Adipocyte (in vitro differentiated cells): ENCODE results near the gene AP1G2.

Experiments
- DNase-seq: peaks from one replicate; pipeline ENCODE4 v3.0.0-alpha.2; 2015; ENCODE audit warnings: low read depth
- H3K27me3 ChIP-seq: replicated peaks from 2 replicates; pipeline ENCODE4 v1.7.0; 2013; ENCODE audit warnings: mild to moderate bottlenecking, low read length, moderate library complexity; ENCODE audit not compliant: control insufficient read depth, insufficient read depth
- H3K36me3 ChIP-seq: 2 replicates; pipeline ENCODE4 v1.7.0; 2013; ENCODE audit warnings: low read length, mild to moderate bottlenecking, moderate library complexity; ENCODE audit not compliant: control insufficient read depth, insufficient read depth, severe bottlenecking
- H3K4me1 ChIP-seq: 2 replicates; pipeline ENCODE4 v1.7.0; 2013; ENCODE audit warnings: mild to moderate bottlenecking, low read length, moderate library complexity; ENCODE audit not compliant: control insufficient read depth, insufficient read depth
- H3K4me3 ChIP-seq: 2 replicates; pipeline ENCODE4 v1.7.0; 2013; ENCODE audit warnings: mild to moderate bottlenecking, low read length, moderate library complexity
- H3K9ac ChIP-seq: 2 replicates; pipeline ENCODE4 v1.7.0; 2013; ENCODE audit warnings: mild to moderate bottlenecking, low read length, moderate library complexity
- H3K9me3 ChIP-seq: 2 replicates; pipeline ENCODE4 v1.7.0; 2013; ENCODE audit warnings: mild to moderate bottlenecking, low read length, moderate library complexity; ENCODE audit not compliant: control insufficient read depth

The AP1G2 gene

DNA sequence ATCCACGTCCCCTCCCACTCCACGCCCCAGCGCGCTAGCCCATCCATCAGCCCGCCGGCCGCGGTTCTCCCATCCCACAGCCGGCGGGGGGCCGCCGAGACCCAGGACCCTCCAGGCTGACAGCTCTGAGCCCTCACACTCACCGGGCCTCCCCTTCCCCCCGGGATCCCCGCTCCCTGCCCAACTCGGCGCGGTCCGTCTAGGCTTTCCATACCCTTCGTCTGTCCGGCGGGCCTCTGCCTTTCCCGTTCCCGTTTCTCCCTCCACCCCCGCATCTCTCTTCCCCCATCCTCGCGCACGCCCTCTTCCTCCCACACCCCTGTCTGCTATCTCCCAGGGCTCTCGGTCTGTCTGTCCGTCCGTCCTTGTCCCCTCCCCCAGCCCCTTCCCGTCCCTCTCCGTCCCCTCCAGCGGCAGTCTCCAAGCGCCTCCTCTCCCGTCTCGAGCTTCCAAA, 16.8 kb downstream of the AP1G2 start:
- Histone ChIP-seq H3K4me1 (peaks cover 31% of the 10 kb centered on the region), H3K9me3 (no peaks in the 10 kb centered on the region), H3K9ac (peak overlapping the region; percentile 83), H3K27me3 (no peaks in the 10 kb centered on the region), H3K4me3 (peak overlapping the region; percentile 86), H3K36me3 (no peaks in the 10 kb centered on the region)
- DNase-seq, result peak; percentile 52

- no peak for DNase-seq
- H3K9me3 ChIP-seq, result no peaks in the 10 kb centered on the region
- peak overlapping the region; percentile 83 for H3K9ac ChIP-seq
- no peaks in the 10 kb centered on the region for H3K36me3 ChIP-seq
- peaks cover 37% of the 10 kb centered on the region for H3K4me1 ChIP-seq
- H3K4me3 ChIP-seq, result peak overlapping the region; percentile 86
- H3K27me3 ChIP-seq, result no peaks in the 10 kb centered on the region
Observed at GRCh38 chr14:23550131-23550811, 17.3 kb downstream of the AP1G2 start.

- no peaks in the 10 kb centered on the region for H3K36me3 ChIP-seq
- peak overlapping the region; percentile 6 for H3K9ac ChIP-seq
- no peak overlapping the region for H3K4me3 ChIP-seq
- peaks cover 41% of the 10 kb centered on the region for H3K4me1 ChIP-seq
- no peaks in the 10 kb centered on the region for H3K9me3 ChIP-seq
- no peak for DNase-seq
- H3K27me3 ChIP-seq, result no peaks in the 10 kb centered on the region
Observed at GRCh38 chr14:23548351-23549318, 19.0 kb downstream of the AP1G2 start.

GRCh38 chr14:23547924-23548323, 19.7 kb downstream of the AP1G2 start:
- DNase-seq, result no peak
- Histone ChIP-seq H3K27me3 (no peaks in the 10 kb centered on the region), H3K4me1 (peaks cover 41% of the 10 kb centered on the region), H3K4me3 (no peak overlapping the region), H3K9me3 (no peaks in the 10 kb centered on the region), H3K36me3 (no peaks in the 10 kb centered on the region), H3K9ac (peak overlapping the region; percentile 6)

GRCh38 chr14:23546450-23547035, 21.0 kb downstream of the AP1G2 start:
- no peaks in the 10 kb centered on the region for H3K9me3 ChIP-seq
- H3K4me3 ChIP-seq, result no peak overlapping the region
- H3K4me1 ChIP-seq, result peaks cover 41% of the 10 kb centered on the region
- H3K9ac ChIP-seq, result no peak overlapping the region
- no peak for DNase-seq
- H3K36me3 ChIP-seq, result no peaks in the 10 kb centered on the region
- H3K27me3 ChIP-seq, result no peaks in the 10 kb centered on the region

DNA sequence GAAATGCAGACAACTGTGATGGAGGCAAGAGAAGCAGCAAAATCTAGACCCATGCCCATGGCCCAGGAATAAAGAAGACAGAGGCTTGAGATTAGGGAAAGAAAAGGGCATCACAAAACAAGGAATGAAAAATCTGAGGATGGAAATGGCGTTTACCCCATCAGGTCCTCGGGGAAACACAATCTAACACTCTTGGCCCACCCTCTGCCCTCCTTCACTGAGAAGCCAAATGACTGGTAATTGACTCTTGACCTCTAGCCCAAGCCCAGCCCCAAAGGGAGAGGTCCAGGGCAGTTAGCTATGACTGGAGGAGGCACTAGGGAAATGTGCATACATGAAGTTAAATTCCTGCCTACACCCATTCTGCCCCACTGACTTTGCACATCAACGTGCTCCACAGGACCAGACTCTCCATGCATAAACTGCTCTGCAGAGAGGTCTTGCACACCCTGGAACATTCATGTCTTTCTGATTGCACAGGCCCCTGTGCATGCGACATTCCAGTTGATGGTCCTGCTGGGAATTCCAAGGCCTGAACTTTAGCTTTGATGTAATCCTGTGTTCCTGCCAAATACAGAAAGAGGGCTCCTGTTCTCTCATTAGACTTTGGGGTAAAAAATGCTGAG, 21.7 kb downstream of the AP1G2 start:
- H3K4me1 ChIP-seq, result peaks cover 41% of the 10 kb centered on the region
- H3K27me3 ChIP-seq, result no peaks in the 10 kb centered on the region
- H3K9ac ChIP-seq, result peak overlapping the region; percentile 4
- H3K4me3 ChIP-seq, result peak overlapping the region; percentile 0
- DNase-seq, result no peak
- no peaks in the 10 kb centered on the region for H3K9me3 ChIP-seq
- no peaks in the 10 kb centered on the region for H3K36me3 ChIP-seq

DNA sequence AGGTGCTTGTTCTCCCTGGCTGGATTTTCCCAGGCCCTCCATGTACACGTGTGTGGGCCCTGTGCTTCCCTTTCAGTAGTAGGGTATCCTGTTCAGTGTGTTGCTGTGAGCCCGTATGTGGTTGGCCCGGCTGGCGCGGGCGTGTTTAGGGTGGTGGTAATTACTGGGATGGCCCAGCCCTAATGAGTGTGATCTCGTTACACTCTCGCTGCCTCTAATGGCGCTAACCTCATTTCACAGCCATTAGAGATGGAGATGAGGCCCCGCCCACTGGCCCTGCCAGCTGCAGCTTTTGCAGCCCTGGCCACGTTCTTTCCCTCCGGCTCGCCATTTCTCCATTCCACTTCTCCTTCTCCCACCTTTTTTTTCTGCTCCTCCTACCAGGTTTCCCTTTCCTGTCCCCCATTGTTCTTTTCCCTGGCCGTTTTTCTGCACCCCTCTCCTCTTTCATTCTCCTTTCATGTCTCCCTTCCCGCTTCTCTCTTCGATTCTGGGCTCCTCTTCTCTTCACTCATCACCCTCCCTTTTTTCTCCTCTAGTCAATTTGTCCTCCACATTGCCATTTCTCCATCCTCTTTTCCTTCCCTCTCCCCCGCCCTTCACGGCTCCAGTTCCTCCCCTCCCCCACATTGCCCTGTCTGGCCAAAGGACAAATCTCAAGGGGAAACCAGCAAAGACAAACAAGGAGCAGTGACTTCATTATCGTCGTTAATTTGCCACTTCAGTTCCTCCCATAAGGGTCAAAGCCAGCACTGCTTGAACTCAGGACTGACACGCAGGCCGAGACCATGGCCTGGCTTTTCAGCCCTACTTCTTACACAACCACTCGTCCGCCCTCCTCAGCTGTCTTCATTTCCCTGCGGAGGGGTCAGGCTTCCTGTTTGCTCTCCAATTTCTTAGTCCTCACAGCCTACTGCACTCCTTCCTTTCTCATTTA, 22.8 kb downstream of the AP1G2 start:
- Histone ChIP-seq H3K27me3 (no peaks in the 10 kb centered on the region), H3K9ac (peak overlapping the region; percentile 4), H3K4me3 (no peak overlapping the region), H3K4me1 (peaks cover 41% of the 10 kb centered on the region), H3K36me3 (no peaks in the 10 kb centered on the region), H3K9me3 (no peaks in the 10 kb centered on the region)
- DNase-seq, result no peak

GRCh38 chr14:23543403-23543802, 24.2 kb downstream of the AP1G2 start:
- Histone ChIP-seq H3K36me3 (no peaks in the 10 kb centered on the region), H3K9ac (no peak overlapping the region), H3K27me3 (no peaks in the 10 kb centered on the region), H3K4me3 (no peak overlapping the region), H3K9me3 (no peaks in the 10 kb centered on the region), H3K4me1 (peaks cover 36% of the 10 kb centered on the region)
- DNase-seq, result no peak

- H3K9me3 ChIP-seq, result no peaks in the 10 kb centered on the region
- H3K4me1 ChIP-seq, result peaks cover 25% of the 10 kb centered on the region
- H3K27me3 ChIP-seq, result no peaks in the 10 kb centered on the region
- no peak for DNase-seq
- no peaks in the 10 kb centered on the region for H3K36me3 ChIP-seq
- H3K4me3 ChIP-seq, result no peak overlapping the region
- H3K9ac ChIP-seq, result no peak overlapping the region
Observed at GRCh38 chr14:23542261-23542660, 25.3 kb downstream of the AP1G2 start.

DNA sequence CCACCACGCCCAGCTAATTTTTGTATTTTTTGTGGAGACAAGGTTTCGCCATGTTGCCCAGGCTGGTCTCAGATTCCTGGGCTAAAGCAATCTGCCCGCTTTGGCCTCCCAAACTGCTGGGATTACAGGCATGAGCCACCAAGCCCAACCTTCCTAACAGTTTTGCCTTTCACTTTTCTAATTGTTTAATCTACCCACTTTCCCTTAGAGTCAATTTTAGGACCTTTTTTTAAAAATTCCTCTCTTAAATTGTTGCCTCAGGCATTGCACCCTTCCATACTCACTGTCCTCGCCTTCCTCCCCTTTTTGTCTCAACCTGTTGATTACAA, 27.5 kb downstream of the AP1G2 start:
- DNase-seq, result no peak
- Histone ChIP-seq H3K27me3 (no peaks in the 10 kb centered on the region), H3K9ac (no peak overlapping the region), H3K36me3 (no peaks in the 10 kb centered on the region), H3K4me1 (peaks cover 3% of the 10 kb centered on the region), H3K4me3 (no peak overlapping the region), H3K9me3 (no peaks in the 10 kb centered on the region)
